Measurements from ENCODE around the gene SLC35E4. TPM values are rescaled to one million over a fixed set of nuclear protein-coding genes. Genes with fewer than 3 reads are reported as not detected.
A peak's percentile ranks its signal among the peaks of the same experiment; 100 is the strongest.
"Not testable (repeated sequence)": the region's sequence is repeated elsewhere in the genome, so short reads cannot be mapped to it uniquely, and the experiment has no call there.

The SLC35E4 gene, protein sequence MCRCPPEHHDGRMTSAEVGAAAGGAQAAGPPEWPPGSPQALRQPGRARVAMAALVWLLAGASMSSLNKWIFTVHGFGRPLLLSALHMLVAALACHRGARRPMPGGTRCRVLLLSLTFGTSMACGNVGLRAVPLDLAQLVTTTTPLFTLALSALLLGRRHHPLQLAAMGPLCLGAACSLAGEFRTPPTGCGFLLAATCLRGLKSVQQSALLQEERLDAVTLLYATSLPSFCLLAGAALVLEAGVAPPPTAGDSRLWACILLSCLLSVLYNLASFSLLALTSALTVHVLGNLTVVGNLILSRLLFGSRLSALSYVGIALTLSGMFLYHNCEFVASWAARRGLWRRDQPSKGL
- total RNA-seq = 10 to 100 TPM in 1 of 2 donors, 1 to 10 TPM in 1; 4.6 to 10.5 TPM

DNA sequence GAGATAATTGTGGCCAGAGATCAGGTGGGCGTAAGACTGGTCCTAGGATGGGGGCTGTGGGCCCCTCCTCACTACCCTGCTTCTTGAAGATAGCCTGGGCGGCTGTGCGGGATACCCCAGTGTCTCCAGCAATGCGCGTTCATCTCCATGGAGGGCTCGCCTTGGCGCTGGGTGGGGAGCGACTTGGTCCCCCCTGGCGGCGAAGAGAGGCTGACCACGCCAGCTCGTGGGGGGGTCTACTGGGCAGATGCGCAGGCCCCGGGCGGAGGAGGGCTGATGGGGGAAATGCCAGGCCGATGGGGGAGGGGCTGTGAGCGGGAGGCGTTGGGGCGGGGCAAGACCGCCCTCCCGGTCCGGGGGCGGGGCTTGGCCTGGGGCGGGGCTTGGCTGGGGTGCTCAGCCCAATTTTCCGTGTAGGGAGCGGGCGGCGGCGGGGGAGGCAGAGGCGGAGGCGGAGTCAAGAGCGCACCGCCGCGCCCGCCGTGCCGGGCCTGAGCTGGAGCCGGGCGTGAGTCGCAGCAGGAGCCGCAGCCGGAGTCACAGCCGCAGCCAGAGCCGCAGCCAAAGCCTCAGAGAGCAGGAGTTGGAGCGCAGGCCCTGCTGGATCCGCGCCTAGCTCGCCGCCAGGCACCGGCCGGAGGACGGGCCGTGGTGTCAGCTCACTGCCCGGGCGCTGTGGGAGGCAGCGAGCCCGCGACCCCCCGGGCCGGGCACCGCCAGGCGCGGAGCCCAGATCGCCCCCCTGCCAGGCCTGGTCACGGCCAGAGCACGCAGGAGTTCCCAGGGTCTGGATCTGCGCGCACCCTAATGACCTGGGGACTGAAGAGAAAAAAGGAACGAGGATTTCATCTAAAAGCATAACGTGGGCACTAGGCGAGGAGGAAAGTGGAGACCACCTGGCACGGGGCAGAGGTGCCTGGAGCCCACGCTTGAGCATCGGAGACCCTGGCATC lies at the start of gene SLC35E4:
TSS of gene SLC35E4 (plus strand) at position 509 of the 953 bp plus-strand sequence. CDS start 670 bp downstream, outside the sequence.
- H3K4me1 ChIP-seq (replicated peaks) = peaks cover 14% of the 10 kb centered on the region

DNA sequence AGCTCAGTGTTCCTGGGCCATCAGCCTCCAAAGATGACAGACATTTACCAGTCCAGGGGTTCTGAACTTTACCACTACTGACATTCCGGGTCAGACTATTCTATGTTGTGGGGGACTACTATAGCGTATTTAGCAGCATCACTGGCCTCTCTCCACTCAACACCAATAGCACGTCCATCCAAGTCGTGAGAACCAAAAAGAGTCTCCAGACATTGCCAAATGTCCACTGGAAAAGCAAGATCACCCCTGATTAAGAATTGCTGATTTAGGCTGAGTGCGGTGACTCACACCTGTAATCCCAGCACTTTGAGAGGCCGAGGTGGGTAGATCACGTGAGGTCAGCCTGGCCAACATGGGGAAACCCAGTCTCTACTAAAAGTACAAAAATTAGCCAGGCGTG lies 49.2 kb upstream of the SLC35E4 start:
- no peaks in the 10 kb centered on the region for H3K27me3 ChIP-seq (replicated peaks; ENCODE audit: insufficient read depth)
- peaks cover 33 to 52% of the 10 kb centered on the region in 2 donors for H3K36me3 ChIP-seq
- no peak overlapping the region for H3K27ac ChIP-seq
- TF ChIP-seq POLR2A (IDR thresholded peaks at IDR 0.05) (no peak), POLR2AphosphoS5 (IDR thresholded peaks at IDR 0.05) (no peak)
- TF ChIP-seq, protein P1, sequence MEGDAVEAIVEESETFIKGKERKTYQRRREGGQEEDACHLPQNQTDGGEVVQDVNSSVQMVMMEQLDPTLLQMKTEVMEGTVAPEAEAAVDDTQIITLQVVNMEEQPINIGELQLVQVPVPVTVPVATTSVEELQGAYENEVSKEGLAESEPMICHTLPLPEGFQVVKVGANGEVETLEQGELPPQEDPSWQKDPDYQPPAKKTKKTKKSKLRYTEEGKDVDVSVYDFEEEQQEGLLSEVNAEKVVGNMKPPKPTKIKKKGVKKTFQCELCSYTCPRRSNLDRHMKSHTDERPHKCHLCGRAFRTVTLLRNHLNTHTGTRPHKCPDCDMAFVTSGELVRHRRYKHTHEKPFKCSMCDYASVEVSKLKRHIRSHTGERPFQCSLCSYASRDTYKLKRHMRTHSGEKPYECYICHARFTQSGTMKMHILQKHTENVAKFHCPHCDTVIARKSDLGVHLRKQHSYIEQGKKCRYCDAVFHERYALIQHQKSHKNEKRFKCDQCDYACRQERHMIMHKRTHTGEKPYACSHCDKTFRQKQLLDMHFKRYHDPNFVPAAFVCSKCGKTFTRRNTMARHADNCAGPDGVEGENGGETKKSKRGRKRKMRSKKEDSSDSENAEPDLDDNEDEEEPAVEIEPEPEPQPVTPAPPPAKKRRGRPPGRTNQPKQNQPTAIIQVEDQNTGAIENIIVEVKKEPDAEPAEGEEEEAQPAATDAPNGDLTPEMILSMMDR (IDR thresholded peaks at IDR 0.05) = no peak
- H3K4me1 ChIP-seq (replicated peaks) = peaks cover 4% of the 10 kb centered on the region
- no peak overlapping the region for H3K4me3 ChIP-seq
- no peak for DNase-seq (ENCODE audit: low spot score)
- H3K9me3 ChIP-seq = no peaks in the 10 kb centered on the region
- intact Hi-C loops (cut with DNase I) = no loop called here
- WGBS = 96% methylated on average over 8 of the region's 8 CpGs

More for the DNA sequence above, at the start of gene SLC35E4:
- WGBS = 1% methylated on average over 43 of the region's 75 CpGs
- Histone ChIP-seq H3K9me3 (no peaks in the 10 kb centered on the region), H3K27ac (peak within 1 kb of the TSS; percentile 79 to 82), H3K4me3 (peak within 1 kb of the TSS; percentile 53 to 61), H3K27me3 (replicated peaks; ENCODE audit: insufficient read depth) (no peaks in the 10 kb centered on the region), H3K36me3 (no peaks in the 10 kb centered on the region)
- DNase-seq (ENCODE audit: low spot score) = peak; percentile 93
- peak; percentile 81 for TF ChIP-seq POLR2A (IDR thresholded peaks at IDR 0.05)
- TF ChIP-seq, protein P1 (IDR thresholded peaks at IDR 0.05) = peak in 1 of 4 experiments; percentile 24
- peak; percentile 41 for TF ChIP-seq POLR2AphosphoS5 (IDR thresholded peaks at IDR 0.05)
- intact Hi-C loops (cut with DNase I) = loop anchor here (2.0 kb wide), 1 partner anchor 119 kb away; no protein-coding TSS in a partner anchor

DNA sequence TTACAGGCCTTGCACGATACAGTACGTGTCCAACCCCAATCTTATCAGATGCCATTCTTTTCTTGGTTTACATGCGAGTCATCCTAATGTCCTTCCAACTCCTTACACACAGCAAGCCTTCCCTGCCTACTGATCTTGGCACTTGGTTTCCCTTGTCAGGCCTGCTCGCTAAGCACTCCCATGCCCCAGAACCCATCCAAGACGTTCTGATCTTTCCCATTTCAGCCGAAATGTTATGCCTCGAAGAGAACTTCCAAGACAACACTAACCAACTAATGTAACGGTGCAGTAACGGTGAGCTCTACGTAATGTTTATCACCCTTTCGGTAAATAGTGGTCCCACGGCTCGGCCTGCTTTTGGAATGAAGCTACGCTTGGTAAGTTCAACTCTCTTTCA lies 44.4 kb upstream of the SLC35E4 start:
- H3K4me3 ChIP-seq = peak overlapping the region; percentile 62 to 83
- TF ChIP-seq, protein P1 (IDR thresholded peaks at IDR 0.05) = no peak
- TF ChIP-seq POLR2AphosphoS5 (IDR thresholded peaks at IDR 0.05) (no peak), POLR2A (IDR thresholded peaks at IDR 0.05) (no peak)
- WGBS = 3% methylated on average over 14 of the region's 14 CpGs
- H3K9me3 ChIP-seq = no peaks in the 10 kb centered on the region
- intact Hi-C loops (cut with DNase I) = no loop called here
- H3K36me3 ChIP-seq = peaks cover 20 to 21% of the 10 kb centered on the region in 2 donors
- no peaks in the 10 kb centered on the region for H3K27me3 ChIP-seq (replicated peaks; ENCODE audit: insufficient read depth)
- peaks cover 4% of the 10 kb centered on the region for H3K4me1 ChIP-seq (replicated peaks)
- H3K27ac ChIP-seq = peak overlapping the region; percentile 68 to 84
- no peak for DNase-seq (ENCODE audit: low spot score)

DNA sequence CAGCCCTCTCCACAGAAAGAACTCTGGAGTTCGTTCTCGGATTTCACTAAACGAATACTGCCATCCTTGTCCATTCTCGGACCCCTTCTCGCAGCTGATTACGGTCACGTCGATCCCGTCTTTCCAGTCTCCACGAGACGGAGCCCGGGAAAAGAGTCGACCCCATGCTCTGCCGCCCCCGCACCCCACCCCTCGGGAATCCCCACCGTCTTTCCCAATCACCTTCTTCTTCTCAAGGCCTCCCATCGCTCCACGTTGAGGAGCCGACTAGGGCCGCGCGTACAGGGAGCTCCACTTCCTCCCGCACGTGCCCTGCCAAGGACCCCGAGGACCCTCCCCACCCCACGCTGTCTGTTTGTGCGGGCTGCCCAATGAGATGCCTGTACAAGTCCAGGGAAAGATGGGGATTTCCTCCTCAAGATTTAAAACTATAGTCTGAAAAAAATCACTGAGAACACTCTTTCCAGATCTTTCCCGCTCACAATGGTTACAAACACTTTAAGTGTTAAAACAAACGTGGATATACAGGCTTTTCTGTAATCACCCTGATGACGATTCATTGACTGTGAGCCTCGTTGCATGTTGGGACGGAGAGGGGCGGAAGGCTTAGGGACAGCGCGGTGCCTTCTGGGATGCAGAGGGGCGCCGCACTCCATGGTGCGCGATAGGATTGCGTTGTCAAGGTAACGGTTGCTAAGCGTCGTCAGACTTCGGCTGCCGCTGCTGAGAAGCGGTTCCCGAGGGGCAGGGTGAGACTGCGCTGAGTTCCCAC lies 43.8 kb upstream of the SLC35E4 start, which contains the start of gene PES1:
TSS of gene PES1 (minus strand) at position 323 of the 772 bp plus-strand sequence. CDS start at position 246, 77 bp downstream.
- H3K27ac ChIP-seq = peak within 1 kb of the TSS; percentile 68 to 84
- under 1% methylated on average over 49 of the region's 49 CpGs for WGBS
- H3K36me3 ChIP-seq = peaks cover 14 to 19% of the 10 kb centered on the region in 2 donors
- TF ChIP-seq POLR2AphosphoS5 (IDR thresholded peaks at IDR 0.05) (peak; percentile 98), POLR2A (IDR thresholded peaks at IDR 0.05) (peak; percentile 7)
- TF ChIP-seq, protein P1 (IDR thresholded peaks at IDR 0.05) = peak in 1 of 4 experiments; percentile 7
- DNase-seq (ENCODE audit: low spot score) = peak; percentile 95
- intact Hi-C loops (cut with DNase I) = no loop called here
- H3K4me1 ChIP-seq (replicated peaks) = peaks cover 4% of the 10 kb centered on the region
- no peaks in the 10 kb centered on the region for H3K9me3 ChIP-seq
- peak within 1 kb of the TSS; percentile 62 to 83 for H3K4me3 ChIP-seq
- H3K27me3 ChIP-seq (replicated peaks; ENCODE audit: insufficient read depth) = no peaks in the 10 kb centered on the region

DNA sequence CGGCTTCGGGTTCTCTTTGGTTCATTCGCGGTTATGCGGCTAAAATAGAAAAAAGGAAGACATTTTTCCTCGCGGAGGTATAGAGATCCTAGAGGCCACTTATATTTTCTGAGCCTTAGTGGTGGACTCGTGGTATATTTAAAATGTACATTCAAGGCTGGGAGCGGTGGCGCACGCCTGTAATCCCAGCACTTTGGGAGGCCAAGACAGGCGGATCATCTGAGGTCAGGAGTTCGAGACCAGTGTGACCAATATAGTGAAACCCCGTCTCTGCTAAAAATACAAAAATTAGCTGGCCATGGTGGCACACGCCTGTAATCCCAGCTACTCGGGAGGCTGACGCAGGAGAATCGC lies 43.2 kb upstream of the SLC35E4 start:
- intact Hi-C loops (cut with DNase I); H3K4me1 ChIP-seq (replicated peaks); DNase-seq (ENCODE audit: low spot score); H3K9me3 ChIP-seq; H3K27me3 ChIP-seq (replicated peaks; ENCODE audit: insufficient read depth): not testable (repeated sequence)
- H3K4me3 ChIP-seq = peak overlapping the region; percentile 62 to 83
- peak overlapping the region in 1 of 2 donors; percentile 84 for H3K27ac ChIP-seq
- 30% methylated on average over 18 of the region's 18 CpGs for WGBS
- peaks cover 10 to 13% of the 10 kb centered on the region in 2 donors for H3K36me3 ChIP-seq
